Fibroblast of lung (primary cell): ENCODE data around the gene KCNMA1. TPM values are rescaled to one million over a fixed set of nuclear protein-coding genes. Genes with fewer than 3 reads are reported as not detected.

Source experiments
- DNase-seq, 2 donors: peaks; one replicate each; pipeline versions ENCODE4 v3.0.0 to v3.0.0-alpha.2; 2010; ENCODE audit warnings: low read depth in 2 of 2
- H2AFZ ChIP-seq: 2 replicates; pipeline ENCODE4 v1.5.1; 2012; ENCODE audit warnings: low read length, control low read depth, inconsistent platforms
- H3K27ac ChIP-seq: 2 replicates; pipeline ENCODE4 v1.5.1; 2011; ENCODE audit warnings: low read length, control low read depth; ENCODE audit not compliant: insufficient read depth
- H3K27me3 ChIP-seq: 2 replicates; pipeline ENCODE4 v1.5.1; 2011; ENCODE audit warnings: mild to moderate bottlenecking, low read length; ENCODE audit not compliant: control insufficient read depth, insufficient read depth
- H3K36me3 ChIP-seq: 2 replicates; pipeline ENCODE4 v1.5.1; 2011; ENCODE audit warnings: low read length; ENCODE audit not compliant: control insufficient read depth, insufficient read depth
- H3K4me1 ChIP-seq: 2 replicates; pipeline ENCODE4 v1.5.1; 2011; ENCODE audit warnings: low read length; ENCODE audit not compliant: control insufficient read depth, insufficient read depth; ENCODE audit errors: extremely low read depth
- H3K4me2 ChIP-seq: 2 replicates; pipeline ENCODE4 v1.5.1; 2011; ENCODE audit warnings: low read length, control low read depth; ENCODE audit not compliant: insufficient read depth; ENCODE audit errors: extremely low read depth
- H3K4me3 ChIP-seq, 4 experiments: fragments of 200-600 bp in 1 of 4; sonication (generic) in 1 of 4; replicated peaks in 1 of 4; 2 replicates each; pipeline ENCODE4 v1.5.1; 2011 to 2016; ENCODE audit warnings: low read length in 4 of 4, low read depth in 3 of 4, mild to moderate bottlenecking in 3 of 4, control low read depth in 2 of 4, inconsistent platforms in 1 of 4, mixed read lengths in 1 of 4; ENCODE audit not compliant: insufficient read depth in 1 of 4; ENCODE audit errors: control extremely low read depth in 1 of 4
- H3K79me2 ChIP-seq: 2 replicates; pipeline ENCODE4 v1.5.1; 2012; ENCODE audit warnings: mild to moderate bottlenecking, low read length, inconsistent platforms; ENCODE audit not compliant: control insufficient read depth, insufficient read depth
- H3K9ac ChIP-seq: 2 replicates; pipeline ENCODE4 v1.5.1; 2011; ENCODE audit warnings: mild to moderate bottlenecking, low read length, control low read depth; ENCODE audit not compliant: insufficient read depth
- H3K9me3 ChIP-seq: 2 replicates; pipeline ENCODE4 v1.5.1; 2012; ENCODE audit warnings: low read depth, low read length; ENCODE audit not compliant: control insufficient read depth, insufficient read depth
- H4K20me1 ChIP-seq: 2 replicates; pipeline ENCODE4 v1.5.1; 2011; ENCODE audit warnings: low read length; ENCODE audit not compliant: control insufficient read depth, insufficient read depth; ENCODE audit errors: extremely low read depth
- EZH2 ChIP-seq: IDR thresholded peaks from 2 replicates; pipeline ENCODE4 v1.5.1; 2012; ENCODE audit warnings: low read length, control low read depth, mild to moderate bottlenecking; ENCODE audit errors: missing control alignments
- polyA plus RNA-seq, 2 donors: library from polyadenylated mRNA; depleted of rRNA in 1 of 2; stranded (reverse) in 1 of 2; unstranded in 1 of 2; fragments of >200 nt; gene quantifications; 2 replicates each; pipeline ENCODE4 v1.2.1, GENCODE V29; 2011 to 2012; ENCODE audit warnings: missing spikeins in 1 of 2
- total RNA-seq: library from RNA; depleted of rRNA; stranded (reverse); fragments of >200 nt; gene quantifications from 2 replicates; pipeline ENCODE4 v1.2.1, GENCODE V29; 2014
- TF ChIP-seq, protein P1 (sequence below), 2 donors: IDR thresholded peaks in 1 of 2; conservative IDR thresholded peaks in 1 of 2; 1 replicate in 1 of 2; 2 replicates in 1 of 2; pipeline ENCODE4 v1.5.1; 2011 to 2012; ENCODE audit warnings: low read length in 2 of 2, control low read depth in 1 of 2, inconsistent platforms in 1 of 2, low read depth in 1 of 2, mild to moderate bottlenecking in 1 of 2

KCNMA1 gene
- total and polyA plus RNA-seq, 2 donors (not counting 1 experiment from before 2014, with no cell fraction given): 31.0 to 138 TPM

GRCh38 chr10:77363210-77363609, 274.4 kb downstream of the KCNMA1 start:
- Histone ChIP-seq H3K27ac (no peak overlapping the region), H3K9ac (no peak overlapping the region), H3K79me2 (no peaks in the 10 kb centered on the region), H3K4me1 (no peaks in the 10 kb centered on the region), H3K27me3 (no peaks in the 10 kb centered on the region), H3K4me2 (no peak overlapping the region), H4K20me1 (no peaks in the 10 kb centered on the region), H3K4me3 (no peak overlapping the region), H3K36me3 (no peaks in the 10 kb centered on the region), H3K9me3 (no peaks in the 10 kb centered on the region), H2AFZ (no peak overlapping the region)
- TF ChIP-seq, protein P1, sequence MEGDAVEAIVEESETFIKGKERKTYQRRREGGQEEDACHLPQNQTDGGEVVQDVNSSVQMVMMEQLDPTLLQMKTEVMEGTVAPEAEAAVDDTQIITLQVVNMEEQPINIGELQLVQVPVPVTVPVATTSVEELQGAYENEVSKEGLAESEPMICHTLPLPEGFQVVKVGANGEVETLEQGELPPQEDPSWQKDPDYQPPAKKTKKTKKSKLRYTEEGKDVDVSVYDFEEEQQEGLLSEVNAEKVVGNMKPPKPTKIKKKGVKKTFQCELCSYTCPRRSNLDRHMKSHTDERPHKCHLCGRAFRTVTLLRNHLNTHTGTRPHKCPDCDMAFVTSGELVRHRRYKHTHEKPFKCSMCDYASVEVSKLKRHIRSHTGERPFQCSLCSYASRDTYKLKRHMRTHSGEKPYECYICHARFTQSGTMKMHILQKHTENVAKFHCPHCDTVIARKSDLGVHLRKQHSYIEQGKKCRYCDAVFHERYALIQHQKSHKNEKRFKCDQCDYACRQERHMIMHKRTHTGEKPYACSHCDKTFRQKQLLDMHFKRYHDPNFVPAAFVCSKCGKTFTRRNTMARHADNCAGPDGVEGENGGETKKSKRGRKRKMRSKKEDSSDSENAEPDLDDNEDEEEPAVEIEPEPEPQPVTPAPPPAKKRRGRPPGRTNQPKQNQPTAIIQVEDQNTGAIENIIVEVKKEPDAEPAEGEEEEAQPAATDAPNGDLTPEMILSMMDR (conservative IDR thresholded peaks at IDR 0.05 in 1 of 2, IDR thresholded peaks at IDR 0.05 in 1 of 2; ENCODE audit: low read depth in 1 of 2, low read length in 2 of 2): no peak
- no peak for TF ChIP-seq EZH2
- no peak for DNase-seq

- Histone ChIP-seq H3K4me3 (no peak overlapping the region), H3K36me3 (no peaks in the 10 kb centered on the region), H4K20me1 (no peaks in the 10 kb centered on the region), H3K4me2 (no peak overlapping the region), H2AFZ (no peak overlapping the region), H3K27me3 (no peaks in the 10 kb centered on the region), H3K4me1 (peaks cover 6% of the 10 kb centered on the region), H3K9me3 (no peaks in the 10 kb centered on the region), H3K9ac (no peak overlapping the region), H3K27ac (no peak overlapping the region), H3K79me2 (no peaks in the 10 kb centered on the region)
- no peak for TF ChIP-seq EZH2
- TF ChIP-seq, protein P1 (conservative IDR thresholded peaks at IDR 0.05 in 1 of 2, IDR thresholded peaks at IDR 0.05 in 1 of 2; ENCODE audit: low read depth in 1 of 2, low read length in 2 of 2): no peak
- DNase-seq: no peak
These were observed 275.8 kb downstream of the KCNMA1 start for GRCh38 chr10:77361831-77362230.

DNA sequence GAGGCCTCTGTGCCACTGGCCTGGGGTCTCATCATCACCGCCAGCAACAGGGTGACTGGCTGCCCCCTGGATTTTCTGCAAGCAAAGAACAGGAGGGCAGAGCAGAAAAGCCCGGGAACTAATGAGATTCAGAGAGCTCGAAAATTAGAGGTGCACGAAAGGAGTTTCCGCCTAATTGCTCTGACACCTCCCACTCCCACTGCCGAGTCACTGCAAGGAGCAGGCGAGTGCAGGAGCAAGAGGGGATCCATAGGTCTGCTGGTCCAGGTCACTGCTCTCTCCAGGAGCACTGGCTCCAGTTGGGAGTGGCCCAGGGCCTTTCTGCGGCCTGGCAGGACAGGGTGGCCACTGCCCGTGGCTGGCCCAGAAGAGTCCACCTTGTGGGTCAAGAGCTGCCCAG, 276.2 kb downstream of the KCNMA1 start:
- H3K9ac ChIP-seq: no peak overlapping the region

More for the DNA sequence above, 276.2 kb downstream of the KCNMA1 start:
- Histone ChIP-seq H3K36me3 (no peaks in the 10 kb centered on the region), H3K79me2 (no peaks in the 10 kb centered on the region), H3K27ac (no peak overlapping the region), H3K9me3 (no peaks in the 10 kb centered on the region), H3K4me2 (no peak overlapping the region), H2AFZ (no peak overlapping the region), H3K27me3 (no peaks in the 10 kb centered on the region), H4K20me1 (no peaks in the 10 kb centered on the region), H3K4me1 (peaks cover 10% of the 10 kb centered on the region), H3K4me3 (no peak overlapping the region)
- no peak for DNase-seq
- no peak for TF ChIP-seq EZH2
